ENCODE measurements around the gene STT3B.

The STT3B gene

DNA sequence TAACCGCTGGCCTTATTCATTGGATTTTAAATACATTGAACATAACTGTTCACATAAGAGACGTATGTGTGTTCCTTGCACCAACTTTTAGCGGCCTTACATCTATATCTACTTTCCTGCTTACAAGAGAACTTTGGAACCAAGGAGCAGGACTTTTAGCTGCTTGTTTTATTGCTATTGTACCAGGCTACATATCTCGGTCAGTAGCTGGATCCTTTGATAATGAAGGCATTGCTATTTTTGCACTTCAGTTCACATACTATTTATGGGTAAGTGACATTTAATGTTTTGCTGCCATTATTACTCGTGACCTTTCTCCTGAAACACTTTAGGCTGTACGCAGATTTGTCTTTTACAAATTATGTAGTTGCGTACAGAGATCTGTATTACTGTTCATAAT lies 47.1 kb downstream of the STT3B start:
- Histone ChIP-seq H3K36me3 (ENCODE audit: control insufficient read depth in 2 of 2, insufficient read depth in 1 of 2, low read length in 2 of 2) (peaks cover 0 to 3% of the 10 kb centered on the region in 2 experiments; a peak in 1 of 3 replicates), H3K9me3 (ENCODE audit: control insufficient read depth, insufficient read depth, low read depth, low read length) (no peaks in the 10 kb centered on the region), H3K27ac (ENCODE audit: extremely low read depth, low read depth, low read length) (no peak overlapping the region), H3K4me1 (ENCODE audit: control insufficient read depth, insufficient read depth, low read length) (peaks cover 9% of the 10 kb centered on the region; the same call in 1 of the 2 replicates), H3K4me3 (ENCODE audit: low read depth, low read length) (no peak overlapping the region)
- TF ChIP-seq ZNF76 (tag by site-specific recombination; IDR thresholded peaks at IDR 0.05; ENCODE audit: borderline replicate concordance, low read depth): no peak
- no peak for TF ChIP-seq TRIM28 (IDR thresholded peaks at IDR 0.05; ENCODE audit: borderline replicate concordance, low read length)
- TF ChIP-seq MZF1 (tag by site-specific recombination; IDR thresholded peaks at IDR 0.05; ENCODE audit: borderline replicate concordance): no peak
- TF ChIP-seq, protein P1, sequence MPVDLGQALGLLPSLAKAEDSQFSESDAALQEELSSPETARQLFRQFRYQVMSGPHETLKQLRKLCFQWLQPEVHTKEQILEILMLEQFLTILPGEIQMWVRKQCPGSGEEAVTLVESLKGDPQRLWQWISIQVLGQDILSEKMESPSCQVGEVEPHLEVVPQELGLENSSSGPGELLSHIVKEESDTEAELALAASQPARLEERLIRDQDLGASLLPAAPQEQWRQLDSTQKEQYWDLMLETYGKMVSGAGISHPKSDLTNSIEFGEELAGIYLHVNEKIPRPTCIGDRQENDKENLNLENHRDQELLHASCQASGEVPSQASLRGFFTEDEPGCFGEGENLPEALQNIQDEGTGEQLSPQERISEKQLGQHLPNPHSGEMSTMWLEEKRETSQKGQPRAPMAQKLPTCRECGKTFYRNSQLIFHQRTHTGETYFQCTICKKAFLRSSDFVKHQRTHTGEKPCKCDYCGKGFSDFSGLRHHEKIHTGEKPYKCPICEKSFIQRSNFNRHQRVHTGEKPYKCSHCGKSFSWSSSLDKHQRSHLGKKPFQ (tag by site-specific recombination; IDR thresholded peaks at IDR 0.05): no peak
- TF ChIP-seq ZNF473 (tag by site-specific recombination; IDR thresholded peaks at IDR 0.05): no peak
- no peak for TF ChIP-seq EGR2 (tag by site-specific recombination; IDR thresholded peaks at IDR 0.05; ENCODE audit: low read depth)
- no peak for TF ChIP-seq BCL11B (tag by site-specific recombination; IDR thresholded peaks at IDR 0.05; ENCODE audit: low read depth)
- TF ChIP-seq KLF8 (tag by site-specific recombination; IDR thresholded peaks at IDR 0.05): no peak
- no peak for TF ChIP-seq ZNF777 (tag by site-specific recombination; IDR thresholded peaks at IDR 0.05; ENCODE audit: borderline replicate concordance)
- TF ChIP-seq ZNF155 (tag by site-specific recombination; IDR thresholded peaks at IDR 0.05): no peak
- TF ChIP-seq, protein P2, sequence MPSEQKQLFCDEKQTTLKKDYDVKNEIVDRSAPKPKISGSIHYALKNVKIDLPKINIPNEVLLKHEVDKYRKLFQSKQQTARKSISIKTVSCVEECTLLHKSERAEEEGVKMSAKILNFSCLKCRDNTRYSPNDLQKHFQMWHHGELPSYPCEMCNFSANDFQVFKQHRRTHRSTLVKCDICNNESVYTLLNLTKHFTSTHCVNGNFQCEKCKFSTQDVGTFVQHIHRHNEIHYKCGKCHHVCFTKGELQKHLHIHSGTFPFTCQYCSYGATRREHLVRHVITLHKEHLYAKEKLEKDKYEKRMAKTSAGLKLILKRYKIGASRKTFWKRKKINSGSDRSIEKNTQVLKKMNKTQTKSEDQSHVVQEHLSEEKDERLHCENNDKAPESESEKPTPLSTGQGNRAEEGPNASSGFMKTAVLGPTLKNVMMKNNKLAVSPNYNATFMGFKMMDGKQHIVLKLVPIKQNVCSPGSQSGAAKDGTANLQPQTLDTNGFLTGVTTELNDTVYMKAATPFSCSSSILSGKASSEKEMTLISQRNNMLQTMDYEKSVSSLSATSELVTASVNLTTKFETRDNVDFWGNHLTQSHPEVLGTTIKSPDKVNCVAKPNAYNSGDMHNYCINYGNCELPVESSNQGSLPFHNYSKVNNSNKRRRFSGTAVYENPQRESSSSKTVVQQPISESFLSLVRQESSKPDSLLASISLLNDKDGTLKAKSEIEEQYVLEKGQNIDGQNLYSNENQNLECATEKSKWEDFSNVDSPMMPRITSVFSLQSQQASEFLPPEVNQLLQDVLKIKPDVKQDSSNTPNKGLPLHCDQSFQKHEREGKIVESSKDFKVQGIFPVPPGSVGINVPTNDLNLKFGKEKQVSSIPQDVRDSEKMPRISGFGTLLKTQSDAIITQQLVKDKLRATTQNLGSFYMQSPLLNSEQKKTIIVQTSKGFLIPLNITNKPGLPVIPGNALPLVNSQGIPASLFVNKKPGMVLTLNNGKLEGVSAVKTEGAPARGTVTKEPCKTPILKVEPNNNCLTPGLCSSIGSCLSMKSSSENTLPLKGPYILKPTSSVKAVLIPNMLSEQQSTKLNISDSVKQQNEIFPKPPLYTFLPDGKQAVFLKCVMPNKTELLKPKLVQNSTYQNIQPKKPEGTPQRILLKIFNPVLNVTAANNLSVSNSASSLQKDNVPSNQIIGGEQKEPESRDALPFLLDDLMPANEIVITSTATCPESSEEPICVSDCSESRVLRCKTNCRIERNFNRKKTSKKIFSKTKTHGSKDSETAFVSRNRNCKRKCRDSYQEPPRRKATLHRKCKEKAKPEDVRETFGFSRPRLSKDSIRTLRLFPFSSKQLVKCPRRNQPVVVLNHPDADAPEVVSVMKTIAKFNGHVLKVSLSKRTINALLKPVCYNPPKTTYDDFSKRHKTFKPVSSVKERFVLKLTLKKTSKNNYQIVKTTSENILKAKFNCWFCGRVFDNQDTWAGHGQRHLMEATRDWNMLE (tag by site-specific recombination; conservative IDR thresholded peaks at IDR 0.05; ENCODE audit: low read depth): no peak
- TF ChIP-seq, protein P3, sequence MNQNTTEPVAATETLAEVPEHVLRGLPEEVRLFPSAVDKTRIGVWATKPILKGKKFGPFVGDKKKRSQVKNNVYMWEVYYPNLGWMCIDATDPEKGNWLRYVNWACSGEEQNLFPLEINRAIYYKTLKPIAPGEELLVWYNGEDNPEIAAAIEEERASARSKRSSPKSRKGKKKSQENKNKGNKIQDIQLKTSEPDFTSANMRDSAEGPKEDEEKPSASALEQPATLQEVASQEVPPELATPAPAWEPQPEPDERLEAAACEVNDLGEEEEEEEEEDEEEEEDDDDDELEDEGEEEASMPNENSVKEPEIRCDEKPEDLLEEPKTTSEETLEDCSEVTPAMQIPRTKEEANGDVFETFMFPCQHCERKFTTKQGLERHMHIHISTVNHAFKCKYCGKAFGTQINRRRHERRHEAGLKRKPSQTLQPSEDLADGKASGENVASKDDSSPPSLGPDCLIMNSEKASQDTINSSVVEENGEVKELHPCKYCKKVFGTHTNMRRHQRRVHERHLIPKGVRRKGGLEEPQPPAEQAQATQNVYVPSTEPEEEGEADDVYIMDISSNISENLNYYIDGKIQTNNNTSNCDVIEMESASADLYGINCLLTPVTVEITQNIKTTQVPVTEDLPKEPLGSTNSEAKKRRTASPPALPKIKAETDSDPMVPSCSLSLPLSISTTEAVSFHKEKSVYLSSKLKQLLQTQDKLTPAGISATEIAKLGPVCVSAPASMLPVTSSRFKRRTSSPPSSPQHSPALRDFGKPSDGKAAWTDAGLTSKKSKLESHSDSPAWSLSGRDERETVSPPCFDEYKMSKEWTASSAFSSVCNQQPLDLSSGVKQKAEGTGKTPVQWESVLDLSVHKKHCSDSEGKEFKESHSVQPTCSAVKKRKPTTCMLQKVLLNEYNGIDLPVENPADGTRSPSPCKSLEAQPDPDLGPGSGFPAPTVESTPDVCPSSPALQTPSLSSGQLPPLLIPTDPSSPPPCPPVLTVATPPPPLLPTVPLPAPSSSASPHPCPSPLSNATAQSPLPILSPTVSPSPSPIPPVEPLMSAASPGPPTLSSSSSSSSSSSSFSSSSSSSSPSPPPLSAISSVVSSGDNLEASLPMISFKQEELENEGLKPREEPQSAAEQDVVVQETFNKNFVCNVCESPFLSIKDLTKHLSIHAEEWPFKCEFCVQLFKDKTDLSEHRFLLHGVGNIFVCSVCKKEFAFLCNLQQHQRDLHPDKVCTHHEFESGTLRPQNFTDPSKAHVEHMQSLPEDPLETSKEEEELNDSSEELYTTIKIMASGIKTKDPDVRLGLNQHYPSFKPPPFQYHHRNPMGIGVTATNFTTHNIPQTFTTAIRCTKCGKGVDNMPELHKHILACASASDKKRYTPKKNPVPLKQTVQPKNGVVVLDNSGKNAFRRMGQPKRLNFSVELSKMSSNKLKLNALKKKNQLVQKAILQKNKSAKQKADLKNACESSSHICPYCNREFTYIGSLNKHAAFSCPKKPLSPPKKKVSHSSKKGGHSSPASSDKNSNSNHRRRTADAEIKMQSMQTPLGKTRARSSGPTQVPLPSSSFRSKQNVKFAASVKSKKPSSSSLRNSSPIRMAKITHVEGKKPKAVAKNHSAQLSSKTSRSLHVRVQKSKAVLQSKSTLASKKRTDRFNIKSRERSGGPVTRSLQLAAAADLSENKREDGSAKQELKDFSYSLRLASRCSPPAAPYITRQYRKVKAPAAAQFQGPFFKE (tag by site-specific recombination; IDR thresholded peaks at IDR 0.05; ENCODE audit: borderline replicate concordance): no peak
- POLR2A ChIA-PET: no interaction called here
- CTCF ChIA-PET: interaction anchor here (0.6 to 2.0 kb wide), 3 partner anchors 14 to 21 kb away, joined by 3 to 7 read pairs (median 3); no protein-coding TSS in a partner anchor

DNA sequence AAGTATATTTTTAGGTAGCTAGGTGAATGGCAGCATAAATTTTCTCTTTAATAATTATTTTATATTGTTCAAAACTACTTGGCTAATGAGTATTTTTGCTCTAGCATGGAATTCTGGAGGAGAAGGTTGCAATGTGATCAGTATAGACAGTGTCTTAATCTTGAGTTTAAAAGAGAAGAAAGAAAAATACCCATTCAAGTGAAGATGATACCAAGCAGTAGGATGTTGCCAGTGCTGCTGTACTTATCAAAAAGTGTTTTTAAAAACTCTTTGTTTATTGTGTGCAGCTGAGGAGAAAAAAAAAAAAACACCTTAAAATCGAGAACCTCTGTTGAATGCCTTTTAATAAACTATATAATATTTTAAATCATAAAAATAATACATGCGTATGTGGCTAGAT lies 47.9 kb downstream of the STT3B start:
- no peaks in the 10 kb centered on the region for H3K9me3 ChIP-seq (ENCODE audit: control insufficient read depth, insufficient read depth, low read depth, low read length)
- H3K4me3 ChIP-seq (ENCODE audit: low read depth, low read length): no peak overlapping the region
- CTCF ChIA-PET: interaction anchor here (0.6 to 2.0 kb wide), 3 partner anchors 8 to 21 kb away, joined by 3 to 7 read pairs (median 4); no protein-coding TSS in a partner anchor
- TF ChIP-seq ZNF138 (tag by site-specific recombination; IDR thresholded peaks at IDR 0.05; ENCODE audit: borderline replicate concordance) (no peak), KLF8 (tag by site-specific recombination; IDR thresholded peaks at IDR 0.05) (no peak), ZNF140 (tag by site-specific recombination; IDR thresholded peaks at IDR 0.05) (no peak), ZNF302 (tag by site-specific recombination; IDR thresholded peaks at IDR 0.05; ENCODE audit: low read depth) (no peak)
- TF ChIP-seq, protein P4, sequence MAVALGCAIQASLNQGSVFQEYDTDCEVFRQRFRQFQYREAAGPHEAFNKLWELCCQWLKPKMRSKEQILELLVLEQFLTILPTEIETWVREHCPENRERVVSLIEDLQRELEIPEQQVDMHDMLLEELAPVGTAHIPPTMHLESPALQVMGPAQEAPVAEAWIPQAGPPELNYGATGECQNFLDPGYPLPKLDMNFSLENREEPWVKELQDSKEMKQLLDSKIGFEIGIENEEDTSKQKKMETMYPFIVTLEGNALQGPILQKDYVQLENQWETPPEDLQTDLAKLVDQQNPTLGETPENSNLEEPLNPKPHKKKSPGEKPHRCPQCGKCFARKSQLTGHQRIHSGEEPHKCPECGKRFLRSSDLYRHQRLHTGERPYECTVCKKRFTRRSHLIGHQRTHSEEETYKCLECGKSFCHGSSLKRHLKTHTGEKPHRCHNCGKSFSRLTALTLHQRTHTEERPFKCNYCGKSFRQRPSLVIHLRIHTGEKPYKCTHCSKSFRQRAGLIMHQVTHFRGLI (tag by site-specific recombination; IDR thresholded peaks at IDR 0.05): no peak
- H3K4me1 ChIP-seq (ENCODE audit: control insufficient read depth, insufficient read depth, low read length): peaks cover 9% of the 10 kb centered on the region; the same call in 1 of the 2 replicates
- POLR2A ChIA-PET: no interaction called here
- peaks cover 0 to 3% of the 10 kb centered on the region in 2 experiments; a peak in 1 of 3 replicates for H3K36me3 ChIP-seq (ENCODE audit: control insufficient read depth in 2 of 2, insufficient read depth in 1 of 2, low read length in 2 of 2)
- no peak overlapping the region for H3K27ac ChIP-seq (ENCODE audit: extremely low read depth, low read depth, low read length)

Measured in HEK293 (cell line).